WERI-Rb-1 (cell line): ENCODE results near the gene IRF9.
A peak's percentile ranks its signal among the peaks of the same experiment; 100 is the strongest.

ENCODE experiments used
- DNase-seq: peaks from one replicate; pipeline ENCODE4 v3.0.0-alpha.2; 2020
- H3K27ac ChIP-seq: fragments of 250-450 bp; sonication (Bioruptor Pico); 2 replicates; pipeline ENCODE4 v1.5.1; 2020; ENCODE audit warnings: mild to moderate bottlenecking, moderate library complexity
- H3K27me3 ChIP-seq: fragments of 250-450 bp; sonication (Bioruptor Pico); 2 replicates; pipeline ENCODE4 v1.5.1; 2021; ENCODE audit warnings: mild to moderate bottlenecking, low read depth, moderate library complexity; ENCODE audit not compliant: insufficient read depth, severe bottlenecking
- H3K36me3 ChIP-seq: fragments of 250-450 bp; sonication (Bioruptor Pico); 2 replicates; pipeline ENCODE4 v1.5.1; 2020; ENCODE audit warnings: mild to moderate bottlenecking, moderate library complexity
- H3K4me3 ChIP-seq: 2 replicates; pipeline ENCODE4 v1.5.1; 2011; ENCODE audit warnings: low read depth, mild to moderate bottlenecking, control low read depth, low read length
- H3K9me3 ChIP-seq: fragments of 250-450 bp; sonication (Bioruptor Pico); 2 replicates; pipeline ENCODE4 v1.5.1; 2021; ENCODE audit warnings: mild to moderate bottlenecking, moderate library complexity; ENCODE audit not compliant: severe bottlenecking
- CTCF ChIP-seq: IDR thresholded peaks from 2 replicates; pipeline ENCODE4 v1.5.1; 2011; ENCODE audit warnings: low read depth, mild to moderate bottlenecking, control low read depth, inconsistent platforms, low read length

The IRF9 gene

GRCh38 chr14:24177891-24178290, 16.8 kb downstream of the IRF9 start:
- no peaks in the 10 kb centered on the region for H3K9me3 ChIP-seq
- H3K4me3 ChIP-seq, result no peak overlapping the region
- no peak overlapping the region for H3K27ac ChIP-seq
- H3K36me3 ChIP-seq, result peaks cover 94% of the 10 kb centered on the region
- no peak for DNase-seq
- no peaks in the 10 kb centered on the region for H3K27me3 ChIP-seq
- TF ChIP-seq CTCF, result no peak

- peak overlapping the region; percentile 51; the same call in 1 of the 2 replicates for H3K27ac ChIP-seq
- H3K27me3 ChIP-seq, result no peaks in the 10 kb centered on the region
- no peak for TF ChIP-seq CTCF
- H3K36me3 ChIP-seq, result peaks cover 94% of the 10 kb centered on the region
- H3K9me3 ChIP-seq, result no peaks in the 10 kb centered on the region
- no peak overlapping the region for H3K4me3 ChIP-seq
- no peak for DNase-seq
Observed at GRCh38 chr14:24178399-24179178, 17.5 kb downstream of the IRF9 start.

GRCh38 chr14:24179294-24179960, 18.4 kb downstream of the IRF9 start:
- Histone ChIP-seq H3K27me3 (no peaks in the 10 kb centered on the region), H3K4me3 (no peak overlapping the region), H3K36me3 (peaks cover 92% of the 10 kb centered on the region), H3K27ac (peak overlapping the region; percentile 51), H3K9me3 (no peaks in the 10 kb centered on the region)
- no peak for TF ChIP-seq CTCF
- DNase-seq, result no peak

GRCh38 chr14:24179961-24180796, 19.1 kb downstream of the IRF9 start:
- no peak for DNase-seq
- no peak overlapping the region for H3K4me3 ChIP-seq
- H3K9me3 ChIP-seq, result no peaks in the 10 kb centered on the region
- no peak for TF ChIP-seq CTCF
- no peaks in the 10 kb centered on the region for H3K27me3 ChIP-seq
- peak overlapping the region; percentile 51 for H3K27ac ChIP-seq
- H3K36me3 ChIP-seq, result peaks cover 92% of the 10 kb centered on the region

GRCh38 chr14:24181371-24182077, 20.5 kb downstream of the IRF9 start:
- no peak overlapping the region for H3K27ac ChIP-seq
- no peak overlapping the region for H3K4me3 ChIP-seq
- H3K36me3 ChIP-seq, result peaks cover 96% of the 10 kb centered on the region
- no peaks in the 10 kb centered on the region for H3K9me3 ChIP-seq
- H3K27me3 ChIP-seq, result no peaks in the 10 kb centered on the region
- TF ChIP-seq CTCF, result no peak
- no peak for DNase-seq
